Measurements from ENCODE around the gene KHDRBS2. TPM values are rescaled to one million over a fixed set of nuclear protein-coding genes. Genes with fewer than 3 reads are reported as not detected.

Gene KHDRBS2
- total and polyA plus RNA-seq, 2 donors (not counting 3 experiments of a cell fraction or from before 2014, with no cell fraction given), result not detected

DNA sequence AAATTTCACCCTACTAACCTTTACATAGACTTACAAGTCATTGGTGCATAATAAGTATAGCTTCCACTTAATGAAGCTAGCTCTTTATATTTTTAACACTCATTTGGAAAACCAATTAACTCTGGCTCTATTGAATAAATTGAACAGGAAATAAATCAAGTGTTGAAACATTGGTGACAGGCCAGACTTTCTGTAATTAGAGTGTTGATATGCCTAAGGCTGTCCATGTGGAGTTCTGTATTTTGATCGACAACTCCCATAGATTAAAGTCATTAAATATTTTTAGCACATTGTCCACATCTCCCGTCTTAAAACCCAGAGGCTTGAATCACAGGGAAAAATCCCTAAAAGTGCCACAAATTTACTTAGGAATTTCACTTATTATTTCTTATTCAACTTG is 468.3 kb downstream of the KHDRBS2 start:
- POLR2A ChIA-PET, result no interaction called here

More for the DNA sequence above, 468.3 kb downstream of the KHDRBS2 start:
- Histone ChIP-seq H3K4me2 (ENCODE audit: insufficient read depth, low read length) (no peak overlapping the region), H4K20me1 (replicated peaks; ENCODE audit: control insufficient read depth, extremely low read depth, insufficient read depth, low read length) (no peaks in the 10 kb centered on the region), H3K9me3 (replicated peaks; ENCODE audit: control insufficient read depth, insufficient read depth, low read length) (peaks cover 2% of the 10 kb centered on the region), H3K4me1 (ENCODE audit: control insufficient read depth, extremely low read depth, insufficient read depth, low read length) (no peaks in the 10 kb centered on the region), H3K79me2 (ENCODE audit: control insufficient read depth, insufficient read depth, low read length) (no peaks in the 10 kb centered on the region), H3K4me3 (replicated peaks in 1 of 3; ENCODE audit: insufficient read depth in 1 of 3, low read depth in 1 of 3, low read length in 3 of 3) (no peak overlapping the region), H3K27ac (ENCODE audit: insufficient read depth, low read depth, low read length) (no peak overlapping the region), H3K27me3 (ENCODE audit: control insufficient read depth in 2 of 2, insufficient read depth in 2 of 2, low read length in 2 of 2) (no peaks in the 10 kb centered on the region), H3K9me1 (replicated peaks; ENCODE audit: control insufficient read depth, extremely low read depth, insufficient read depth, low read length) (no peaks in the 10 kb centered on the region), H2AFZ (ENCODE audit: low read depth, low read length) (no peak overlapping the region), H3K36me3 (ENCODE audit: control insufficient read depth in 2 of 2, extremely low read depth in 1 of 2, insufficient read depth in 2 of 2, low read length in 2 of 2) (no peaks in the 10 kb centered on the region), H3K9ac (replicated peaks; ENCODE audit: extremely low read depth, insufficient read depth, low read length) (no peak overlapping the region)
- no TSS peak for BruUV-seq (replicated peaks)
- intact Hi-C loops (cut with micrococcal nuclease), result no loop called here
- CTCF ChIA-PET, result no interaction called here
- FAIRE-seq (no peak), DNase-seq (ENCODE audit: low read depth, low spot score) (no peak)
- dilution Hi-C loops (cut with MboI; ENCODE audit: extremely low pct_ligation_motif_present, low sequenced_read_pairs), result no loop called here
- TF ChIP-seq FOS (IDR thresholded peaks at IDR 0.05; ENCODE audit: borderline replicate concordance, insufficient read depth, low read length), result no peak
- TF ChIP-seq EZH2 (IDR thresholded peaks at IDR 0.05; ENCODE audit: borderline replicate concordance, low read depth, low read length, severe bottlenecking), result no peak
- TF ChIP-seq, protein P1, sequence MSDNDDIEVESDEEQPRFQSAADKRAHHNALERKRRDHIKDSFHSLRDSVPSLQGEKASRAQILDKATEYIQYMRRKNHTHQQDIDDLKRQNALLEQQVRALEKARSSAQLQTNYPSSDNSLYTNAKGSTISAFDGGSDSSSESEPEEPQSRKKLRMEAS (IDR thresholded peaks at IDR 0.05; ENCODE audit: insufficient read depth, insufficient read length), result no peak
- no peak for TF ChIP-seq GATA2 (IDR thresholded peaks at IDR 0.05; ENCODE audit: insufficient read depth, insufficient read length, low read depth, low read length)
- TF ChIP-seq, protein P2, sequence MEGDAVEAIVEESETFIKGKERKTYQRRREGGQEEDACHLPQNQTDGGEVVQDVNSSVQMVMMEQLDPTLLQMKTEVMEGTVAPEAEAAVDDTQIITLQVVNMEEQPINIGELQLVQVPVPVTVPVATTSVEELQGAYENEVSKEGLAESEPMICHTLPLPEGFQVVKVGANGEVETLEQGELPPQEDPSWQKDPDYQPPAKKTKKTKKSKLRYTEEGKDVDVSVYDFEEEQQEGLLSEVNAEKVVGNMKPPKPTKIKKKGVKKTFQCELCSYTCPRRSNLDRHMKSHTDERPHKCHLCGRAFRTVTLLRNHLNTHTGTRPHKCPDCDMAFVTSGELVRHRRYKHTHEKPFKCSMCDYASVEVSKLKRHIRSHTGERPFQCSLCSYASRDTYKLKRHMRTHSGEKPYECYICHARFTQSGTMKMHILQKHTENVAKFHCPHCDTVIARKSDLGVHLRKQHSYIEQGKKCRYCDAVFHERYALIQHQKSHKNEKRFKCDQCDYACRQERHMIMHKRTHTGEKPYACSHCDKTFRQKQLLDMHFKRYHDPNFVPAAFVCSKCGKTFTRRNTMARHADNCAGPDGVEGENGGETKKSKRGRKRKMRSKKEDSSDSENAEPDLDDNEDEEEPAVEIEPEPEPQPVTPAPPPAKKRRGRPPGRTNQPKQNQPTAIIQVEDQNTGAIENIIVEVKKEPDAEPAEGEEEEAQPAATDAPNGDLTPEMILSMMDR (IDR thresholded peaks at IDR 0.05; ENCODE audit: extremely low read depth in 1 of 2, insufficient read depth in 1 of 2, low read depth in 1 of 2, low read length in 2 of 2), result no peak
- TF ChIP-seq MYC (IDR thresholded peaks at IDR 0.05; ENCODE audit: low read depth, low read length), result no peak
- TF ChIP-seq JUN (IDR thresholded peaks at IDR 0.05; ENCODE audit: borderline replicate concordance, insufficient read depth, insufficient read length, low read depth), result no peak
- TF ChIP-seq POLR2AphosphoS5 (IDR thresholded peaks at IDR 0.05; ENCODE audit: insufficient read depth, low read depth, low read length), result no peak
- no peak for TF ChIP-seq POLR2A (IDR thresholded peaks at IDR 0.05; ENCODE audit: low read depth, low read length)

Data from endothelial cell of umbilical vein (primary cell).